Measurements from ENCODE around the gene IFT80. TPM values are rescaled to one million over a fixed set of nuclear protein-coding genes. Genes with fewer than 3 reads are reported as not detected.
"Not testable (repeated sequence)": the region's sequence is repeated elsewhere in the genome, so short reads cannot be mapped to it uniquely, and the experiment has no call there.

The IFT80 gene
- polyA plus RNA-seq, 3 donors, result 1.3 to 7.7 (median 1.4) TPM

GRCh38 chr3:160330109-160330508 lies 68.9 kb downstream of the IFT80 start:
- no peaks in the 10 kb centered on the region for H3K36me3 Mint-ChIP-seq
- Histone ChIP-seq H4K20me1 (ENCODE audit: insufficient read depth, low read length) (no peaks in the 10 kb centered on the region), H3K27ac (ENCODE audit: low read depth in 1 of 2, low read length in 2 of 2) (no peak overlapping the region), H3K36me3 (replicated peaks in 1 of 2; ENCODE audit: control insufficient read depth in 1 of 2, insufficient read depth in 2 of 2, low read length in 2 of 2) (no peaks in the 10 kb centered on the region), H3K4me2 (replicated peaks; ENCODE audit: extremely low read depth, low read length, poor library complexity, severe bottlenecking) (no peak overlapping the region), H3K9ac (ENCODE audit: insufficient read depth, low read length, poor library complexity, severe bottlenecking) (no peak overlapping the region), H3K4me3 (replicated peaks in 1 of 3; ENCODE audit: low read depth in 2 of 3, low read length in 3 of 3) (no peak overlapping the region), H2AFZ (ENCODE audit: insufficient read depth, low read depth, low read length, poor library complexity, severe bottlenecking) (no peak overlapping the region), H3K4me1 (ENCODE audit: control insufficient read depth in 1 of 2, insufficient read depth in 2 of 2, low read length in 2 of 2) (no peaks in the 10 kb centered on the region), H3K79me2 (ENCODE audit: insufficient read depth, low read length) (no peaks in the 10 kb centered on the region), H3K27me3 (ENCODE audit: control insufficient read depth in 2 of 2, insufficient read depth in 2 of 2, low read length in 2 of 2) (no peaks in the 10 kb centered on the region), H3K9me3 (replicated peaks in 1 of 2; ENCODE audit: control insufficient read depth in 1 of 2, insufficient read depth in 1 of 2, low read length in 2 of 2) (no peaks in the 10 kb centered on the region)
- peaks cover 0 to 1% (median 0%) of the 10 kb centered on the region in 3 donors for H3K27me3 Mint-ChIP-seq (ENCODE audit: low read depth in 3 of 3)
- WGBS (ENCODE audit: insufficient coverage), result no CpG with 5 or more reads among the region's 1 CpG
- intact Hi-C loops (cut with micrococcal nuclease), result no loop called here
- H3K27ac Mint-ChIP-seq, result no peak overlapping the region
- no peak for TF ChIP-seq CTCF (IDR thresholded peaks at IDR 0.05)
- H3K4me1 Mint-ChIP-seq, result no peaks in the 10 kb centered on the region
- peaks cover 0 to 4% (median 2%) of the 10 kb centered on the region in 7 donors for H3K9me3 Mint-ChIP-seq
- no peak overlapping the region for H3K4me3 Mint-ChIP-seq
- DNase-seq, result no peak

GRCh38 chr3:160326286-160326685 lies 72.7 kb downstream of the IFT80 start:
- H3K9me3 Mint-ChIP-seq; H3K27me3 ChIP-seq (ENCODE audit: control insufficient read depth in 2 of 2, insufficient read depth in 2 of 2, low read length in 2 of 2); H3K4me1 ChIP-seq (ENCODE audit: control insufficient read depth in 1 of 2, insufficient read depth in 2 of 2, low read length in 2 of 2); H3K27ac ChIP-seq (ENCODE audit: low read depth in 1 of 2, low read length in 2 of 2); H3K4me2 ChIP-seq (replicated peaks; ENCODE audit: extremely low read depth, low read length, poor library complexity, severe bottlenecking); H3K4me3 ChIP-seq (replicated peaks in 1 of 3; ENCODE audit: low read depth in 2 of 3, low read length in 3 of 3); intact Hi-C loops (cut with micrococcal nuclease); H3K36me3 Mint-ChIP-seq; H2AFZ ChIP-seq (ENCODE audit: insufficient read depth, low read depth, low read length, poor library complexity, severe bottlenecking); H3K4me1 Mint-ChIP-seq; H3K27ac Mint-ChIP-seq; H3K27me3 Mint-ChIP-seq (ENCODE audit: low read depth in 3 of 3); H3K9me3 ChIP-seq (replicated peaks in 1 of 2; ENCODE audit: control insufficient read depth in 1 of 2, insufficient read depth in 1 of 2, low read length in 2 of 2); H3K4me3 Mint-ChIP-seq; H3K9ac ChIP-seq (ENCODE audit: insufficient read depth, low read length, poor library complexity, severe bottlenecking); H3K79me2 ChIP-seq (ENCODE audit: insufficient read depth, low read length); H4K20me1 ChIP-seq (ENCODE audit: insufficient read depth, low read length); H3K36me3 ChIP-seq (replicated peaks in 1 of 2; ENCODE audit: control insufficient read depth in 1 of 2, insufficient read depth in 2 of 2, low read length in 2 of 2); DNase-seq: not testable (repeated sequence)
- 100% methylated on average over 1 of the region's 2 CpGs for WGBS (ENCODE audit: insufficient coverage)

GRCh38 chr3:160321821-160322220 lies 77.2 kb downstream of the IFT80 start:
- H3K27ac ChIP-seq (ENCODE audit: low read depth in 1 of 2, low read length in 2 of 2); H3K27me3 Mint-ChIP-seq (ENCODE audit: low read depth in 3 of 3); H4K20me1 ChIP-seq (ENCODE audit: insufficient read depth, low read length); H3K9me3 ChIP-seq (replicated peaks in 1 of 2; ENCODE audit: control insufficient read depth in 1 of 2, insufficient read depth in 1 of 2, low read length in 2 of 2); H3K27me3 ChIP-seq (ENCODE audit: control insufficient read depth in 2 of 2, insufficient read depth in 2 of 2, low read length in 2 of 2); H3K4me1 Mint-ChIP-seq; DNase-seq; H3K4me3 ChIP-seq (replicated peaks in 1 of 3; ENCODE audit: low read depth in 2 of 3, low read length in 3 of 3); H3K36me3 Mint-ChIP-seq; H3K27ac Mint-ChIP-seq; H3K9ac ChIP-seq (ENCODE audit: insufficient read depth, low read length, poor library complexity, severe bottlenecking); H3K4me3 Mint-ChIP-seq; H3K4me2 ChIP-seq (replicated peaks; ENCODE audit: extremely low read depth, low read length, poor library complexity, severe bottlenecking); H3K4me1 ChIP-seq (ENCODE audit: control insufficient read depth in 1 of 2, insufficient read depth in 2 of 2, low read length in 2 of 2); H3K36me3 ChIP-seq (replicated peaks in 1 of 2; ENCODE audit: control insufficient read depth in 1 of 2, insufficient read depth in 2 of 2, low read length in 2 of 2); intact Hi-C loops (cut with micrococcal nuclease); H3K9me3 Mint-ChIP-seq; H3K79me2 ChIP-seq (ENCODE audit: insufficient read depth, low read length); H2AFZ ChIP-seq (ENCODE audit: insufficient read depth, low read depth, low read length, poor library complexity, severe bottlenecking): not testable (repeated sequence)
- WGBS (ENCODE audit: insufficient coverage), result no CpG with 5 or more reads among the region's 1 CpG
